Measurements from ENCODE around the gene LDHAL6B.

Gene LDHAL6B

GRCh38 chr15:59190291-59190690, 16.4 kb upstream of the LDHAL6B start:
- no peak for DNase-seq (ENCODE audit: extremely low read depth, low read depth)
- TF ChIP-seq CTCF (IDR thresholded peaks at IDR 0.05; ENCODE audit: low read depth, low read length, missing control alignments), result no peak
- no peak overlapping the region for H3K4me3 ChIP-seq (replicated peaks; ENCODE audit: low read depth, low read length)

- TF ChIP-seq CTCF (IDR thresholded peaks at IDR 0.05; ENCODE audit: low read depth, low read length, missing control alignments), result no peak
- peak; percentile 87 for DNase-seq (ENCODE audit: extremely low read depth, low read depth)
- no peak overlapping the region for H3K4me3 ChIP-seq (replicated peaks; ENCODE audit: low read depth, low read length)
Observed at GRCh38 chr15:59191855-59192237, 14.8 kb upstream of the LDHAL6B start.

- DNase-seq (ENCODE audit: extremely low read depth, low read depth), result no peak
- TF ChIP-seq CTCF (IDR thresholded peaks at IDR 0.05; ENCODE audit: low read depth, low read length, missing control alignments), result no peak
- H3K4me3 ChIP-seq (replicated peaks; ENCODE audit: low read depth, low read length), result no peak overlapping the region
Observed at GRCh38 chr15:59194639-59195325, 11.9 kb upstream of the LDHAL6B start.

GRCh38 chr15:59196416-59196815, 10.2 kb upstream of the LDHAL6B start:
- DNase-seq (ENCODE audit: extremely low read depth, low read depth), result no peak
- no peak overlapping the region for H3K4me3 ChIP-seq (replicated peaks; ENCODE audit: low read depth, low read length)
- TF ChIP-seq CTCF (IDR thresholded peaks at IDR 0.05; ENCODE audit: low read depth, low read length, missing control alignments), result no peak

- no peak for DNase-seq (ENCODE audit: extremely low read depth, low read depth)
- no peak for TF ChIP-seq CTCF (IDR thresholded peaks at IDR 0.05; ENCODE audit: low read depth, low read length, missing control alignments)
- H3K4me3 ChIP-seq (replicated peaks; ENCODE audit: low read depth, low read length), result no peak overlapping the region
Observed at GRCh38 chr15:59197454-59197853, 9.2 kb upstream of the LDHAL6B start.

GRCh38 chr15:59199626-59200465, 6.8 kb upstream of the LDHAL6B start:
- peak; percentile 51 for DNase-seq (ENCODE audit: extremely low read depth, low read depth)
- no peak for TF ChIP-seq CTCF (IDR thresholded peaks at IDR 0.05; ENCODE audit: low read depth, low read length, missing control alignments)
- no peak overlapping the region for H3K4me3 ChIP-seq (replicated peaks; ENCODE audit: low read depth, low read length)
